GM13976 (cell line): Measurements from ENCODE around the gene STK26.

Source experiments
- DNase-seq: peaks from one replicate; pipeline ENCODE4 v3.0.0; 2012; ENCODE audit warnings: low spot score
- in situ Hi-C: fragments of 300-500 bp; cut with MboI; formaldehyde crosslinking; loops from one replicate; pipeline ENCODE4 v1.12.0; 2022; ENCODE audit warnings: low sequenced_read_pairs, mixed read lengths, inconsistent platforms; ENCODE audit not compliant: unreplicated experiment
- TF ChIP-seq, protein P1 (sequence below): IDR thresholded peaks from 2 replicates; pipeline ENCODE4 v1.5.1; 2012; ENCODE audit warnings: borderline replicate concordance, mild to moderate bottlenecking; ENCODE audit not compliant: insufficient read depth; ENCODE audit errors: extremely low read depth, missing control alignments, control extremely low read depth

STK26 gene

DNA sequence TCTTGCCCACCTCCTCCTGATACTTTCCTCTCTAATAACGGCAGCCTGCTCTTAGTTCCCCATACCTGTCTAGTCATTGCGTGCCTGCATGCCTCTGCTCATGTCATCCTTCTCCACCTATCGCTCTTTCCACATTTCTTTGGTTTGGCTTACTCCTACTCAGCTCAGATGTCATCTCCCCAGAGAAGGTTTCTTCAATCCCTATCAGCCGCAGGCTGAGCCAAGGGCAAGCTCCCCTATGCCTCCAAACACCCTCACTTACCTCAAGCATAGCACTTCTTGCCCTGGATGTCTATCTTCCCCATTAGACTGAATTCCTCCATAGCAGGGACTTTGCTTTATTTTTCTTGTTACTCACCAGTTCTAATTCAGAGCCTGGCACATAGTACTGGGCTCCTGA is 78.1 kb downstream of the STK26 start:
- in situ Hi-C loops = no loop called here
- TF ChIP-seq, protein P1, sequence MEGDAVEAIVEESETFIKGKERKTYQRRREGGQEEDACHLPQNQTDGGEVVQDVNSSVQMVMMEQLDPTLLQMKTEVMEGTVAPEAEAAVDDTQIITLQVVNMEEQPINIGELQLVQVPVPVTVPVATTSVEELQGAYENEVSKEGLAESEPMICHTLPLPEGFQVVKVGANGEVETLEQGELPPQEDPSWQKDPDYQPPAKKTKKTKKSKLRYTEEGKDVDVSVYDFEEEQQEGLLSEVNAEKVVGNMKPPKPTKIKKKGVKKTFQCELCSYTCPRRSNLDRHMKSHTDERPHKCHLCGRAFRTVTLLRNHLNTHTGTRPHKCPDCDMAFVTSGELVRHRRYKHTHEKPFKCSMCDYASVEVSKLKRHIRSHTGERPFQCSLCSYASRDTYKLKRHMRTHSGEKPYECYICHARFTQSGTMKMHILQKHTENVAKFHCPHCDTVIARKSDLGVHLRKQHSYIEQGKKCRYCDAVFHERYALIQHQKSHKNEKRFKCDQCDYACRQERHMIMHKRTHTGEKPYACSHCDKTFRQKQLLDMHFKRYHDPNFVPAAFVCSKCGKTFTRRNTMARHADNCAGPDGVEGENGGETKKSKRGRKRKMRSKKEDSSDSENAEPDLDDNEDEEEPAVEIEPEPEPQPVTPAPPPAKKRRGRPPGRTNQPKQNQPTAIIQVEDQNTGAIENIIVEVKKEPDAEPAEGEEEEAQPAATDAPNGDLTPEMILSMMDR = no peak

DNA sequence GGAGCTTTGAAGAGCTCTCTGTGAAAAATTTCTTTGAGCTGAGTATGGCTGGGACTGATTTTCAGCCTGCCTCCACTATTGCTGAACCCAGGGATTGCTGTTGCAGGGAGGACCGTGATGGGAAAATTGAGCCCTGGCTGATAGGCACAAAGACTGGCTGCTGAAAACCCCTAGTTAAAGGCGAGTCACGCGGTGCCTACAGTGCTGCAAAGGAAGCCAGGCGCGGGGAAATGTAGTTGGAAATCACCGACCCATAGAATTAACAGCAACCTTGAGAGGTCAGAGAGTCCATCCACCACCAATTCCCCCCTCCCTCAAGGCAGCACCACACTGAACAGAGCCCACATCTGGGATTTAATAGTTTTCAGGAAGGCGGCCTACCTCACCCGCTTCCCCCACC is 78.7 kb downstream of the STK26 start:
- DNase-seq = no peak
- TF ChIP-seq, protein P1 = no peak
- in situ Hi-C loops = no loop called here

More for the DNA sequence above, 78.1 kb downstream of the STK26 start:
- DNase-seq = no peak

DNA sequence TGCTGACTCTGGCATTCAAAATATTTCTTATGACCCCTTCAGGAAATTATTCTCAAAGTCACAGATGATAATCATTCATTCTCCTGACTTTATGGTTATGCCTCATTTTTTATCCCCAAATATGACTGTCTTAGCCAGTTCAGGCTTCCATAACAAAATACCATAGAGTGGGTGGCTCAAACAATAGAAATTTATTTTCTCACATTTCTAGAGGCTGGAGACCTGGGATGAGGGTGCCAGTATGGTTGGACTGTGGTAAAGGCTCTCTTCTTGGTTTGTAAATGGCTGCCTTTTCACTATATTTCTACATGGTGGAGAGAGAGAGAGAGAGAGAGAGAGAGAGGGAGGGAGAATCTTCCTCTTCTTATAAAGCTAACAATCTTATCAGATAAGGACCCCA is 84.2 kb downstream of the STK26 start:
- in situ Hi-C loops = no loop called here
- DNase-seq = no peak
- TF ChIP-seq, protein P1 = no peak

DNA sequence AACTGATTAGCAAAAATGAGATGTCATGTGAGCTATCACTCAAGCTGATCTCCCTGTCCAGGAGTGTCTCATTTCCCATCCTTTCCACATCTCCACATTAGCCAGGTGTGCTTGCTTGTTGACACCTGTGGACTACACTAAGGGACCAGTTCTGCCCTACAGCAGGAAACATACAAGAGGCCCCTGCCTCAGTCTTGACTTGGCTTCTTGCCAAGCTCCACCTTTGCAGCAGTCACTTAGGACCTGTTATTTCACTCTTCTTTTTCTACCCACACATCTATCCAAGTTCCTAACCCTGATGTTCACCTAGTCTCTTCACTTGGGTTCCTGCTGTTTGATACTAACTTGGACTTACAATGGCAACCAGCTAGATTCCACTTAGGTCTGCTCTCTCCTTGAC is 91.5 kb downstream of the STK26 start:
- TF ChIP-seq, protein P1 = no peak
- in situ Hi-C loops = no loop called here

DNA sequence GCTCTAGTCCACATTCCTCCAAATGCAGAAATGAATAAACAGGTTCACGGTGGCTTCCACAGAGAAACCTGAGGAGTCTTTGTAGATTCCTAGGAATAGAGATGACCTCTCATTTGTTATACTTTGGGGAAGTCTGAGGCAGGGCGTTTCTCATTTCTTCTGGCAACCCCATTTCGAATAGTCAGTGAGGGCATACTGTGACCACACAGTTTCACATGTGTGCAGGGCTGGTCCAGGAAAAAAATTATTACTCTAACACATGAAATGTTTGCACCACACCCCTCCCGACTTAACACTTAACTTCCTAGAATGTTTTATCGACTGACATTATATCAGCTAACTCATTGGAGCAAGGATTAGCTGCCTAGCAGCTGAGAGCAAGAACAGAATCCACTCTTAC is 92.7 kb downstream of the STK26 start:
- no peak for DNase-seq
- TF ChIP-seq, protein P1 = no peak
- in situ Hi-C loops = no loop called here

More for the DNA sequence above, 91.5 kb downstream of the STK26 start:
- DNase-seq = no peak

DNA sequence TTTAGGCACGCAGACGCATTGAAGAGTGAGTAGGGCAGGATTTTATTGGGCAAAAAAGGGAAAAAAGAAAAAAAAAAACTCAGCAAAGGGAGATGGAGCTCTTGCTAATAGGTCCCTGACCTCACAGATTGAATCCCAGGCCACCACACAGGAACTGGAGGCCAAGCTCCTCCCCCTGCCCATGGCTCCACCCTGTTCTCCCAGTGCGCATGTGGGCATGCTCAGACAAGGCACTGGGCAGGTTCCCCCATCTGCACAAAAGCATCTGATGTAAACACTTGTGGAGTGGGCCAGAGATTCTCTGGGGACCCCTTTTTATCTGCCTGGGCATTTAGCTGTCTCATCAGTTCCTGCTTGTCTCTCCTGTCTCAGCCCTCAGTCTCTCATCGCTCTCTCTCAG is 95.3 kb downstream of the STK26 start:
- TF ChIP-seq, protein P1 = no peak
- no peak for DNase-seq
- in situ Hi-C loops = no loop called here

DNA sequence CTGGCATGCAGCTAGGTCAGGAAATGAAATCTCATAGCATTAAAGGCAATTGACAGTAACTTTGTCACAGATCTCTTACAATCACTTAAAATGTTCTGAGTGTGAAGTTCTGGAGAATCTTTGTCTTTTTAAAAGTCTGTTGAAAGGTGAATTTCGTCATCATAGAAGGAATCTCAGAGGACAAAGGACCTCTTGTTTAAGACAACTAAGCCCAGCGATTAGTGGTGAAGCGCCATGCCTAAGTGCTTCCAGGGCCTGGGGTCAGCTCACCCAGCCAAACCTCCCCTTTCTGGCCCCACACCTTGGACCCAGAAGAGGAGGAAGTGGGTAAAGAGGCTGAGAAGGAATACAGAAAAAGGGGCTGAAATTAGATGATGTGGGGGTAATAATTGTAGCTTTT is 96.2 kb downstream of the STK26 start:
- no peak for DNase-seq
- TF ChIP-seq, protein P1 = no peak
- in situ Hi-C loops = no loop called here
